Stimulated activated CD8-positive, alpha-beta memory T cell treated with anti-CD3 and anti-CD28 coated beads, Interleukin-12 subunit alpha, Interleukin-12 subunit beta, amount 100 ng/mL, for 4 hours (primary cell): Measurements from ENCODE around the gene RAI14.
"Not testable (repeated sequence)": the region's sequence is repeated elsewhere in the genome, so short reads cannot be mapped to it uniquely, and the experiment has no call there.

ENCODE experiments used
- DNase-seq: peaks from one replicate; pipeline ENCODE4 v3.0.0-alpha.2; 2020; ENCODE audit warnings: low read depth

RAI14 gene

DNA sequence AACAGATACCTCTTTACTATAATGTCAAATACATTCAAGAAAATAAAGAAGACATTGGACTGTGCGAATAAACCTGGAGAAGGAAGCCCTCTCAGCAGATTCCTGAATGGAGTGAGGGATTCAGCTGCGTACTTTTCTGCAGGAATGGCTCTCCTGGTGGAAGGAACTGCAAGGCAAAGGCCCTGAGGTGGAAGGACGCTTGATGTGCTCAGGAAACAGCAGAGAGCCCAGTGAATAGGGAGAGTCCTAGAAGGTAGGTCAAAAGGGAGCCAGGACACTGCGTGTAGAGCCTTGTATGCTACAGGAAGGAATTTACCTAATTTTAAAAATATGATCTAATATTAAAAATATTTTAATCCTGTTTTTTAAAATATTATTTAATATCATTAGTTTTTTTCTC is 114.4 kb downstream of the RAI14 start:
- DNase-seq = no peak

DNA sequence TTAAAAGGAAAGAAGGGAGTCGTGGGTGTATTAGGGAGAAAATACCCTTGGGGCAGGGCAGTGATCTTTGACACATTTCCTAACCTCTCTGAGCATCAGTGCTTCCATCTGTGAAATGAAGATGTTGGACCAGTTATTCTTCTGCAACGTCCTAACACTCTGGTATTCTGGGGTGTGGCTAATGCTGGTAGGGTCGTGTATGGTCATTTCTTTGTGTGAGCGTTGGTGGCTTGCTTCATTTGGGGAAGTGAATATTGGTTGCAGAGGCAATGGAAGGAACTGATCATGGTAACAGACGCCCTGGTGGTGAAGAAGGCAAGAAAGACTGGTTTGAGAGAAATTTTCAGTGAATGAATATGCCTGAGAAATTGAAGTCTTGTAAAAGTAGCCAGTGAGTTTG is 114.9 kb downstream of the RAI14 start:
- no peak for DNase-seq

DNA sequence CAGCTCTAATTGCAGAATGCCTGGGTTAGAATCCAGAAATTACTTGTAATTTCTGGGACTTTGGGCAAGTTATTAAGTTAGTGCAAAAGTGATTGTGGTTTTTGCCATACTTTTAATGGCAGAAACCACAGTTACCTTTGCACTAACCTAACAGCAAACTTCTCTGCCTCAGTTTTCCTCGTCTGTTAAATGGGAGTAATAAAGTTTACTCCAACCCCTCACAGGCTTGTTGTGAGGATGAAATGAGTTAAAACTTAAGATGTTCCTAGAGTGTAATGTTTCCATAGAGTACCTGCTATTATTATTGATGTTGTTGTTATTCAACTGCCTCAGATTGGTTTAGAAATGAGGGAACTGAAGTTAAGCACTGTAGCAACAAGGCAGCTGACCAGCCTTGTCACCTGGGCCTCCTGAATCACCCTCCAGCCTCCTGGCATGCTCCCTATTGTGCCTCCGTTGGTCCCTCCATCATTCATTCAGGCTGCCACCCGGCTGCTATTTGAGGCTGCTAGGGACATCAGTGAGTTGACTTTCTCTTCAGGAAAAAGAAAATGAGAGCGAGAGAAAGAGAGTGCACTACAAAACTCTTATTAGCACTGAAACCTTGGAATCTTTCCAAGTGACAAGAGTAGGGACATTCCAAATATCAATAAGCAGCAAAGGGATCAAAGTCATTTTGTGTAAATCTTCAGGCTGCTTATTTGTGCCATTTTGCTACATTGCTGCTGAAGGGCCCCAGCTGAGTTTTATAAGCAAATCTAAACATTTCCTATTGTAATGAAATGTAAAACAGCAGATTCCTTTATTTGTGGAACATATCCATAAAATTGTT is 116.4 kb downstream of the RAI14 start:
- no peak for DNase-seq

DNA sequence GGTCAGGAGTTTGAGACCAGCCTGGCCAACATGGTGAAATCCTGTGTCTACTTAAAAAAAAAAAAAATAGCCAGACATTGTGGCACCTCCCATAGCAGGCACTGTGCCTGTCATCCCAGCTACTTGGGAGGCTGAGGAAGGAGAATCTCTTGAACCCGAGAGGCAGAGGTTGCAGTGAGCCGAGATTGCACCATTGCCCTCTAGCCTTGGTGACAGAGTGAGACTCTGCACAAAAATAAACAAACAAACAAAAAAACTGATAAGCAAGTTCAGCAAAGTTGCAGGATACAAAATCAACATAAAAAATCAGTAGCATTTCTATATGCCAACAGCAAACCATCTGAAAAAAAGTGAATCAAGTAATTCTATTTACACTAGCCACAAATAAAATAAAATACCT is 118.0 kb downstream of the RAI14 start:
- DNase-seq = no peak

DNA sequence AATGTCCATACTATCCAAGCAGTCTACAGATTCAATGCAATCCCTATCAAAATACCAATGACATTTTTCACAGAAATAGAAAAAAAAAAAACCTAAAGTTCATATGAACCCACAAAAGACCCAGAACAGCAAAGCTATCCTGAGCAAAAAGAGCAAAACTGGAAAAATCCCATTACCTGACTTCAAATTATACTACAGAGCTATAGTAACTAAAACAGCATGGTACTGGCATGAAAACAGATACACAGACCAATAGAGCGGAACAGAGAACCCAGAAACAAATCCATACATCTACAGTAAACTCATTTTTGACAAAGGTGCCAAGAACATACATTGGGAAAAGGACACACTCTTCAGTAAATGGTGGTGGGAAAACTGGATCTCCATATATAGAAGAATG is 118.5 kb downstream of the RAI14 start:
- DNase-seq = not testable (repeated sequence)

DNA sequence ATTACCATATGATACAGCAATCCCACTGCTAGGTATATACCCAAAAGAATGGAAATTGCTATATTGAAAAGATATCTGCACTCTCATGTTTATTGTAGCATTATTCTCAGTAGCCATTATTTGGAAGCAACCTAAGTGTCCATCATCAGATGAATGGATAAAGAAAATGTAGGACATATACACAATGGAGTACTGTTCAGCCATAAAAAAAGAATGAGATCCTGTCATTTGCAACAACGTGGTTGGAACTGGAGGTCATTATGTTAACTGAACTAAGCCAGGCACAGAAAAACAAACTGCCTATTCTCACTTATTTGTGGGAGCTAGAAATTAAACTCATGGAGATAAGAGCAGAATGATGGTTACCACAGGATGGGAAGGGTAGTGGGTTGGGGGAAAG is 119.8 kb downstream of the RAI14 start:
- DNase-seq = no peak

DNA sequence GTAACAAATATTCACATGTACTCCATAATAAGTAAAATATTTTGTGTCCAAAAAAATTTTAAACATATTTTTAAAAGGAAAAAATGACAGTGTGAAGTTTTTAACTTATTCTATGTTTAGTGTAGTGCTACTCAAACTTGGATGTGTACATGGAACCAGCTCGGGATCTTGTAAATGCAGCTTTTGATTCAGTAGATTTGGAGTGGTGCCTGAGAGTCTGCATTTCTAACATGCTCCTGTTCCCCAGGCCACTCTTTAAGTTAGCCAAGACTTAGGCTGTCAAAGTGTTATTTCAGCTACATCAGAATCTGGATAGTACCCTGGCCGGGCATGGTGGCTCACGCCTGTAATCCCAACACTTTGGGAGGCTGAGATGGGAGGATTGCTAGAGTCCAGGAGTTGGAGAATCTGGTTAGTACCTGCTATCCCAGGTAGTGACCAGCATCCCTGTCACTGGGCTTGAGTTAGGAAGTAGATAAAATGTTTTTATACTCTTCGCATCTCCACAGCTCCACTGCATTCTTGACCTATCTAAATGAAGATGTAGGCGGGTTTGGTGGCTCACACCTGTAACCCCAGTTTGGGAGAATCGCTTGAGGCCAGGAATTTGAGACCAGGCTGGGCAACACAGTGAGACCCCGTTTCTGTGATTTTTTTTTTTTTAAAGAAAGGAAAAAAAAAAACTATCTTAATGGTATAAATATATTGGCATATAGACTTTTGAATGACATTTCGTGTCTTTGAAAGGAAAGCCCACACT is 122.1 kb downstream of the RAI14 start:
- no peak for DNase-seq

DNA sequence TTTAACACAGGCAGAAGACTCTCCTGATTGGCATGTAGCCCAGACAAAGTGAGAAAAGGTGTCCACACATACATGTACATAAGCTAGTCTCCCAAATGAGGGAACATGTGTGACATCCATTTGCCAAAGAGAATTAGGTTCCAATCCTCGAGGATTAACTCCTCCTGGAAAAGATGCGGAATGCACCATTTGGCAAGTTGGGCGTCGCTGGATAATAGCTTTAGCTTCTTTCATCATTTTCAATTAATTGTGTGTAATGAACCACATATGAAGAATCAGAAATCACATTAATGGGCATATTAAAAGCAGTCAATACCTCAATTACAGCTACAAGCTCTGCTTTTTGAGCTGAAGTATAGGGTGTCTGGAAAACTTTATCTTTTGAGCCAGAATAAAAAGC is 127.8 kb downstream of the RAI14 start:
- DNase-seq = not testable (repeated sequence)

DNA sequence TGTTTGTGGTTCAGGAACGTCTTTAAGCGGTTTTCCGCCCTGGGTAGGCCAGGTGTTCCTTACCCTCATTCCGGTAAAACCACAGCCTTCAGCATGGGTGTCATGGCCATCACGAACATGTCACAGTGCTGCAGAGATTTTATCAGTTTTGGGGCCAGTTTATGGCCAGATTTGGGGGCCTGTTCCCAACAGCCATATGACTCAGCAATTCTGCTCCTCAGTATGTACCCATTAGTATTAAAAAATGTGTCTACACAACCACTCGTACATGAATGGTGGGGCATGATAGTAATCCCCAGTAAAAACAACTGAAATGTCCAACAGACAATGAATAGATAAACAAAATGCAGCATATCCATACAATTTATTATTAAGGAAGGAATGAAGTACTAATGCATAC is 130.9 kb downstream of the RAI14 start:
- DNase-seq = no peak

DNA sequence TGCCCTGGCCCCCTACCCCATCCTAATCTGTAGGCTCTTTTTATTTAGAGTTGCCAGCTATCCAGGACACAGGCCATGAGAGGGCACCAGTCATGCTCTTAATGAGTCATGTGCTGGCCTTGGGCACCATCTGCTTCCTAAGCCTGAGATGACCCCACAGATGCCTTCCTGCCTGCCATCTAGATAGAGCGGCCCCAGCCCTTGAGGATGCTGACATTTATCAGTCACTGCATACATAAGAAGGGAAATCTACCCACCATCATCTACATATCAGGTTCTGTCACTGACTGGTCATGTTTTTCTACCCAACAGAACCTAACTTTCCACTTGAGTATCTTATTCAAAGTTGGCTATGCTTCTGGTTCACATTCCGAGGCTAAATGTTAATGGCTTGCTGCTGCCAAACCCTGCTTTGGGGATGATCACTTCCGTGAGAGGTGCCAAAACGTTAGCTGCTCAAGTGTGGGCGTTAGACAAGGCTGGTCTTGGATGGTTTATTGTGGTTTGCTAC is 132.9 kb downstream of the RAI14 start:
- DNase-seq = no peak

DNA sequence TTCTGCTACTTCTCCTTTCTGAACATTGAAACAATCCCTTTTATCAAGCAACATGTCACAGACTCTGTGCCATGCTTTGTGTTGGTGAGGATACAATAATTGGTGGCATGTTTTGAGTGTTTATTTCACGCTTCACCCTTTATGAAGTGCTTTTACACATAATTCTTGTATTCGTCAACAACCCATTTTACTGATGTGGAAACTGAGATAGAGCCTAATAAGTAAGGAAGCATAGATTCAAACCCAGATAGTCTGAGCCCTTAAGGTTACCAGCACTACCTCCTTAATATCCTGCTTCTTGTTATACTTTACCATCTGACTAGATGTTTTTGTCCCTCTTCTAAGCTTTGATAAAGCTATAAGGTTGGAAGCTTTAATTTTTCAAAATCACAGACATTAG is 133.5 kb downstream of the RAI14 start:
- no peak for DNase-seq

DNA sequence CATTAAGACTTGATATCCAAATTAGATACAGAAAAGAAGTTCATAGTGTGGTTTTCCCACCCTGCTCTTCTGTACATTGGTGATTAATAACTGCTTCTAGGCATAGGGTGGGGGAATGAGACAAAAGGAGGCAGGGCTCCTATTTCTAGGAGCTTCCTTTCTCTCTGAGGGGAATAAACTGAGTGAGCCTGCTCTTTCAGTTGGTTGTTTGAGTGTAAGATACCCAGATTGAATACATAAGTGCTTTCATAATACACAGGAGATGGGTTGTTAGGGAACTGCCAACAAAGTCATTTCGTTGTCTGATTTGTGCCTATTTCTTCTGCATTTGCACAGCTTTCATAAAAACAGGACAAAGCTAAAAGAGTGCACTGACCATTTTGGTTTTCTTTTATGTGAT is 133.9 kb downstream of the RAI14 start:
- no peak for DNase-seq

DNA sequence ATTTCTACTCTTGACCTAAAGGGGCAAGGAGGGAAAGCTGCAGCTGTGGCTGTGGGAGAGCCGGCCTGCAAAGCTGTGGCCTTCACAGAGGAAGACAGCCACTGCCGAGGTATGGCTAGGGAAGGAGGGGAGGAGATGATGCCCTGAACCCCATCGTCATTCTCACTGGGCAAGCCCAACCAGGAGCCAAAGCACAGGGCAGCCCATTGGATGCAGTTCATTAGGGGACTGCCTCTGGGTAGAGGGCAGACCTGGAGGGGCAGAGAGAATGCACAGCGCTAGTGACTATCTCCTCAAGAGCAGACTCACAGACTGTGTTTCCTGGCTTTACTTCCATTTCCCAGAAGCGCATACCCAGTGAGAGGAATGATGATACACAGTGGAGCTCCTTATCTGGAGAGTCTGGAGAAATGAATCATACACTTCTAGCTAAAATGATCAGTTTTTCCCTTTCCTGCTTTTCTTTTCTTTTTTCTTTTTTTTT is 135.7 kb downstream of the RAI14 start:
- no peak for DNase-seq

DNA sequence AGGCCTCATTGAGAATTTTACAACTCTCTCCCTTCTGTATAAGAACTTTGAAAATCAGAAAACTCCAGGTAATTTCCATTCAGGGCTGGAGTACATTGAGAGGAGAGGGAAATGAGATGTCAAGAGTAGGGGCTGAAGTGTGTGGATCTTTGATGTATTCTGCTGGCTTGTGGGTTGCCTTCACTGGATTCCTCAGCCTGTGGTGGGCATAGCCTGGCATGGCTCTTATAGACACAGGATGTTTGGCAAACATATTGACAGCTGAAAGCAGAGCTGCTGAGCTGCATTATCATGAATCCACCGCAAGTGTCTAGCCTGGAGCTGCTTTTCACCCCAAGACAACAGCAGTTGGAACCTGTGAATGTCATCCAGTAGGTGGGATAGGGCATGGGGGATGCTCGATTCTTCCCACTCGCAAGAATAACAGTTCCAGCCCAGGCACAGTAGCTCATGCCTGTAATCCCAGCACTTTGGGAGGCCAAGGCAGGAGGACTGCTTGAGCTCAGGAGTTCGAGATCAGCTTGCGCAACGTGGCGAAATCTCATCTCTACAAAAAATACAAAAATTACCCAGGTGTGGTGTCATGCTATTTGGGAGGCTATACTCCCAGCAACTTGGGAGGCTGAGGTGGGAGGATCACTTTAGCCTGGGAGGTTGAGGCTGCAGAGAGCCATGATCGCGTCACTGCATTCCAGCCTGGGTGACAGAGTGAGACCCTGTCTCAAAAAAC is 146.9 kb downstream of the RAI14 start:
- no peak for DNase-seq

DNA sequence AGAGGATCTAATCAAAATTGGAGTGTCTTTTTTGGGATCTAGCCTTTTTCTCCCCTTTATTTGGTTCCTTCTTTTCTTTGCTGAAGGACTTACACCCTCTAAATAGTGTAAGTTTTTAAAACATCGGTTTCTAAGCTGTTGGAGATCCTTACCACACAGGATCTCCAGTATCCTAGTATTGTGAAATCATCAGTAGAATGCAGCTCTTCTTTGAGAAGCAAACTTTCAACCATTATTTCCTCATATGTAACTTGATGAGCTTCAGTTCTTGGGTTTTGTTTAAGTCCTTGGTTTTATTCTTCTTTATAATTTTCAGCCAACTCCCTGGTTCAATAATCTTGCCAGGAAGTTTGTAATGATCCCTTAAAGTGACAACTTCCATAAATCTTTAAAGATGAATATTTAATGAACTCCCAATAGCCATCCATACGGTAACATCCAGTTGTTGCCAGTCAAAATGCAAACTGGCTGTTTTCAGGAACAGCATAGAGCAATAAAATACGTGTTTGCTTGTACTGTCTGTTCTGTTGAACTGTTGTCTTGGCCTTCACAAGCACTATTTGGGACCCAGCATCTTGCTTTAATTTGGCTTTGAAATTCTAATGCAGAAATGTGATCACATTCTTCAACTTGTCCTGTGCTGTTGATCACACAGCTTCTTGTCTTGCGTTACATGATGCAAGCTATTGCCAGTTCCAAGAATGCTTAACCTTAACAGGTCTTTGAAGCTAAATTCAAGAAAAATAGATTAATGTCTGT is 148.0 kb downstream of the RAI14 start:
- no peak for DNase-seq

DNA sequence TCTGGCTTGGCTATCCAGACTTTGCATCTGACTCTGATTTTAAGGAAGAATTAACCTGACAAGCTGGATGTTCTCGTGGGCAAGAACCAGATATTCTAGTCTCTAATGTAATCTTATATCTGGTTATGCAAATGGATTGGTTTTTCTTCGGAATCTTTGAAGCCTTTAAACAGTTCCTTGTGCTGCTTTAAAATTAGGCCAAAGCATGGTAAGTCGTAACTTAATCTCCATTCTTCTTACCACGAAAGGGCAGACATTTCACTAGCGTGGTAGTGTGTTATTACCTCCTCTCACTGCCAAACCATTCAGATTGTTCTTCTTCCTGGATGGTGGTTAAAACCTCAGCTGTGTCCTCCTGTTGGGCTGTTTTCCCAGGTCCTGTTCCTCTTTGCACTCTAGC is 148.8 kb downstream of the RAI14 start:
- no peak for DNase-seq

DNA sequence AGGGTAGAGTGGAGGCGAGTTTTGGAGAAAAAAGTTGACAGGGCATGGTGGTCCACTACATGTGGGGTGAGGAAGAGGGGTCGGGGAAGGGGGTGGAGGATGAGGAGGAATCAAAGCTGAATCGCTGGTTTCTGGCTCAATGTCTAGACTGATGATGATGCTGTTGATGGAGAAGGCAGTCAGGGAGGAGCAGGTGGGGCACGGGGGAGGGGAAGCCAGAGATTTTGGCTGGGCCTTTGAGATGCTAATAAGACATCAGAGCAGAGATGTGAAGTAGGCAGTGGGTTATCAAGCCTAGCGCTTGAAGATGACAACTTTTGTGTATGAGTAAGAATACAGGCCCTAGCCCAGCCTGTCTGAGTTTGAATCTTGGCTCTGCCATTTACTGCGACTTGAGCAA is 150.4 kb downstream of the RAI14 start:
- DNase-seq = no peak

DNA sequence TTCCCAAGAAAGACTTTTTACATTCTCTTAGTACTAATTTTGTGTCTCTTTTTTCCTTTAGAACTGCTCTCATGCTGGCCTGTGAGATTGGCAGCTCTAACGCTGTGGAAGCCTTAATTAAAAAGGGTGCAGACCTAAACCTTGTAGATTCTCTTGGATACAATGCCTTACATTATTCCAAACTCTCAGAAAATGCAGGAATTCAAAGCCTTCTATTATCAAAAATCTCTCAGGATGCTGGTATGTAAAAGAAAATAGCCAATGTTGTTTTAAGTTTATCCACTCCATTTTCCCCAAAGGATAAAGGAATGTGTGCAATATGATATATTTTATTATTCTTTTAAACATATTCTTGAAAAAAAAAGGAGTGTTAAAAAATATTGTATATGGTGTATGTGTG is 155.6 kb downstream of the RAI14 start:
- DNase-seq = no peak

DNA sequence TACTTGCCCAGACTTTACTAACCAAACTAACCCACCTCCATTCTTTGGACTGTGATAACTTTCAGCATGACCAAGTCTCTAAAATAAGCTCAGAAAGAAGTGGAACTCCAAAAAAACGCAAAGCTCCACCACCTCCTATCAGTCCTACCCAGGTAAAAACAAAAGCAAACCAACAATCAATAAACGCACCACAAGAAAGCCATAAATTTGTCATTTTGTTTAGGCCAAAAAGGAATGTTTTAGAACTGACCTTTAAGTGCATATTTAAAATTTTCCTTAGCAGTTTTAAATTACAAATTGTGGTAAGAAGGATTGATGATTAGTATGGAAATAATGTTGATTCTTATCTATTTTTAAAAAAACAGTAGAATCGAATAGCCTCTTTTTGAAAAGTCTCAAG is 157.4 kb downstream of the RAI14 start:
- no peak for DNase-seq

DNA sequence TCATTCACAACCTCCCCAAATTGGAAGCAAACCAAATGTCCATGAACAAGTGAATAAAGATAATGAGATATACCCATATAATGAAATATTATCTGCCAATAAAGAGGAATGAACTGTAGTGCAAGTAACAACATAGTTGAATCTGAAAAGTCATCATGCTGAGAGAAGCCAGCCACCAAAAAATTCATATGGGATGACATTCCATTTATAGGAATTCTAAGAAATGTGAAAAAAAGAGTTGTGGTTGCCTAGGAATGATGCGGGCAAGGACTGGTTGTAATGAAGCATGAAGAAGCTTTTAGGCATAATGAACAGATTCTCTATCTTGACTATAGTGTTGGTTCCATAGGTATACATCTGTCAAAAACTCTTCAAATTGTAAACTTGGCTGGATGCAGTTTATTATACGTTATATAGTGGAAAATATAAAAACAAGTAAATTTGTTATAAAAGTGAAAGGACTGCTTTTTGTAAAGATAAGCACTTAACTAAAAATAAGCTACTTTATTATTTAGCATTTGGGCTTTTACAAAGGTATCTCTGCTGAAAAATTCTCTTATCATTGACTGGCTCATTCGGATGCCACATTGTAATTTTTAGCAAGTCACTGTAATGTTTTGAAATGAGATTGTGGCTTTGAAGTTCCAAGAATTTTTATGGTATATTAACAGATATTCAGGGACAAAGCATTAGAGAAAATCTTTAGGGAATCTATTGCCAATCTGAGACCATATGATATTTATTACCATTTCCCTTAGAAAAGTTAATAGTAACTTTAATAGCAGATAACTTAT is 161.6 kb downstream of the RAI14 start:
- DNase-seq = no peak

DNA sequence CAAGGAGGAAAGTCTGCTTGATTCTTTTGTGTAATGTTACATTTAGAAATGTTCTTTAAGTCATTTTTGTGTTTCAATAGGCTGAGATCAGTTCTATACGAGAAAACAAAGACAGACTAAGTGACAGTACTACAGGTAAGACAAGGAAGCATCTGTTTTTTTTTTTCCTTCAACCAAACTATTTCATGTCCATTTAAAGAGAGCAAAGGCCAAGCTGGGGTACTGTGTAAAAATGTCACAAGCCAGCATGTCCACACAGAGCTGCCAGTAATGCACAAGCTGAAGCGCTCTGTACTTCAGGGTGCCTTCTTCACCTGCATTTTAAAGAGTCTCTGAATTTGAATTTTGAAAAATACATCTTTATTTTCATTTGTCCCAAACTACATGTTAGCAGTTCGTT is 162.6 kb downstream of the RAI14 start:
- no peak for DNase-seq
